HCT116 (cell line): ENCODE data around the gene CDC42SE2. TPM values are rescaled to one million over a fixed set of nuclear protein-coding genes. Genes with fewer than 3 reads are reported as not detected.

Source experiments
- ATAC-seq: fragments of 200-7000 bp; cut with Tn5 transposase; 2 replicates; pipeline ENCODE4 v1.9.1; 2020; ENCODE audit warnings: mild to moderate bottlenecking, moderate library complexity
- BruUV-seq: library from RNA; stranded (reverse); fragments of 400-500 nt; replicated peaks from 2 replicates; lab custom pipeline; 2021; lab: Mats Ljungman, UMichigan
- CTCF ChIA-PET: fragments of 300-600 bp; sonication (Branson Sonifier 250); formaldehyde crosslinking; loops from one replicate; lab custom pipeline; 2021; ENCODE audit warnings: antibody characterized with exemption; lab: Charles Lee
- POLR2A ChIA-PET: fragments of 300-600, 350-600 bp; sonication (Branson Sonifier 250); formaldehyde crosslinking; loops from one replicate; lab custom pipeline; 2021; ENCODE audit warnings: antibody characterized with exemption; lab: Charles Lee
- RAD21 ChIA-PET, 2 experiments: fragments of 300-600 bp; sonication (Branson Sonifier 250); formaldehyde crosslinking; loops; one replicate each; lab custom pipeline; 2023; ENCODE audit warnings: low total read pairs in 2 of 2; ENCODE audit not compliant: uncharacterized antibody in 2 of 2, unreplicated experiment in 2 of 2, low non-redundant PET in 1 of 2; lab: Charles Lee
- DNase-seq: peaks from one replicate; pipeline ENCODE4 v3.0.0-alpha.2; 2010; ENCODE audit warnings: low read depth, low spot score
- H2AFZ ChIP-seq: fragments of 200-600 bp; shearing (Covaris generic), sonication (generic); 2 replicates; pipeline ENCODE4 v1.6.1; 2017; ENCODE audit warnings: low read depth, mixed run types, mixed read lengths, antibody characterized with exemption, low read length; ENCODE audit not compliant: poor library complexity, severe bottlenecking
- H3K27ac ChIP-seq: 2 replicates; pipeline ENCODE4 v1.5.1; 2012; ENCODE audit warnings: low read depth, low read length
- H3K27me3 ChIP-seq: fragments of 200-600 bp; sonication (generic); 2 replicates; pipeline ENCODE4 v1.6.1; 2016; ENCODE audit warnings: mixed run types, low read length, mixed read lengths; ENCODE audit not compliant: insufficient read depth
- H3K36me3 ChIP-seq, 2 experiments: fragments of 200-500 bp in 1 of 2; fragments of 200-600 bp in 1 of 2; sonication (Bioruptor generic) in 1 of 2; sonication (generic) in 1 of 2; 2 replicates each; pipeline versions ENCODE4 v1.5.1 to v1.6.1; 2014 to 2016; ENCODE audit warnings: low read length in 2 of 2, inconsistent platforms in 1 of 2, mixed read lengths in 1 of 2, mixed run types in 1 of 2; ENCODE audit not compliant: insufficient read depth in 2 of 2, control insufficient read depth in 1 of 2
- H3K4me1 ChIP-seq, 2 experiments: fragments of 200-600 bp in 1 of 2; sonication (generic) in 1 of 2; 2 replicates each; pipeline versions ENCODE4 v1.5.1 to v1.6.1; 2012 to 2017; ENCODE audit warnings: low read length in 2 of 2, inconsistent platforms in 1 of 2, mild to moderate bottlenecking in 1 of 2, mixed read lengths in 1 of 2, mixed run types in 1 of 2, moderate library complexity in 1 of 2; ENCODE audit not compliant: insufficient read depth in 2 of 2, control insufficient read depth in 1 of 2
- H3K4me2 ChIP-seq: fragments of 200-600 bp; sonication (generic); 2 replicates; pipeline ENCODE4 v1.6.1; 2017; ENCODE audit warnings: mixed run types, low read length, mixed read lengths
- H3K4me3 ChIP-seq, 2 experiments: fragments of 200-600 bp in 1 of 2; sonication (generic) in 1 of 2; replicated peaks in 1 of 2; 2 replicates each; pipeline ENCODE4 v1.5.1; 2011 to 2016; ENCODE audit warnings: low read length in 2 of 2, control low read depth in 1 of 2, low read depth in 1 of 2, mild to moderate bottlenecking in 1 of 2, mixed read lengths in 1 of 2, mixed run types in 1 of 2
- H3K79me2 ChIP-seq: fragments of 200-600 bp; sonication (generic); 2 replicates; pipeline ENCODE4 v1.6.1; 2017; ENCODE audit warnings: mild to moderate bottlenecking, mixed run types, low read length, moderate library complexity, mixed read lengths; ENCODE audit not compliant: insufficient read depth
- H3K9ac ChIP-seq: fragments of 200-600 bp; sonication (generic); 2 replicates; pipeline ENCODE4 v1.6.1; 2016; ENCODE audit warnings: low read length, mixed read lengths
- H3K9me2 ChIP-seq: fragments of 200-600 bp; sonication (generic), shearing (Covaris generic); 2 replicates; pipeline ENCODE4 v1.6.1; 2017; ENCODE audit warnings: mixed run types, mild to moderate bottlenecking, moderate library complexity; ENCODE audit not compliant: insufficient read depth
- H3K9me3 ChIP-seq, 2 experiments: fragments of 200-500 bp in 1 of 2; fragments of 200-600 bp in 1 of 2; sonication (Bioruptor generic) in 1 of 2; sonication (generic) in 1 of 2; 2 replicates each; pipeline ENCODE4 v1.6.1; 2014 to 2017; ENCODE audit warnings: low read length in 2 of 2, mixed read lengths in 2 of 2, inconsistent platforms in 1 of 2, low read depth in 1 of 2, mild to moderate bottlenecking in 1 of 2, mixed run types in 1 of 2, moderate library complexity in 1 of 2; ENCODE audit not compliant: control insufficient read depth in 1 of 2, insufficient read depth in 1 of 2
- H4K20me1 ChIP-seq: fragments of 200-600 bp; sonication (generic), shearing (Covaris generic); 2 replicates; pipeline ENCODE4 v1.6.1; 2017; ENCODE audit warnings: mixed run types, mild to moderate bottlenecking, moderate library complexity; ENCODE audit not compliant: insufficient read depth
- ATF3 ChIP-seq: IDR thresholded peaks from 2 replicates; pipeline ENCODE4 v1.6.1; 2012
- CBX3 ChIP-seq: IDR thresholded peaks from 2 replicates; pipeline ENCODE4 v1.6.1; 2012; ENCODE audit warnings: low read depth
- CEBPB ChIP-seq: IDR thresholded peaks from 2 replicates; pipeline ENCODE4 v1.6.1; 2012; ENCODE audit warnings: low read depth
- EGR1 ChIP-seq: IDR thresholded peaks from 2 replicates; pipeline ENCODE4 v1.6.1; 2012; ENCODE audit warnings: low read depth
- ELF1 ChIP-seq: IDR thresholded peaks from 2 replicates; pipeline ENCODE4 v1.6.1; 2012; ENCODE audit warnings: low read depth, borderline replicate concordance
- EZH2 ChIP-seq: fragments of 200-600 bp; sonication (generic); IDR thresholded peaks from 2 replicates; pipeline ENCODE4 v1.6.1; 2017; ENCODE audit warnings: antibody characterized with exemption, mixed run types
- FOSL1 ChIP-seq: IDR thresholded peaks from 2 replicates; pipeline ENCODE4 v1.6.1; 2012; ENCODE audit warnings: low read depth
- JUND ChIP-seq: IDR thresholded peaks from 2 replicates; pipeline ENCODE4 v1.6.1; 2012
- POLR2A ChIP-seq: IDR thresholded peaks from 2 replicates; pipeline ENCODE4 v1.7.0; 2011; ENCODE audit warnings: borderline replicate concordance; ENCODE audit not compliant: insufficient read depth, insufficient read length; ENCODE audit errors: extremely low read depth
- POLR2AphosphoS5 ChIP-seq: IDR thresholded peaks from 2 replicates; pipeline ENCODE4 v1.6.1; 2011; ENCODE audit warnings: mild to moderate bottlenecking, low read depth, low read length, moderate library complexity
- SIN3A ChIP-seq: IDR thresholded peaks from 2 replicates; pipeline ENCODE4 v1.6.1; 2012; ENCODE audit warnings: low read depth
- SP1 ChIP-seq: IDR thresholded peaks from 2 replicates; pipeline ENCODE4 v1.6.1; 2012; ENCODE audit warnings: low read depth
- SRF ChIP-seq: IDR thresholded peaks from 2 replicates; pipeline ENCODE4 v1.6.1; 2012; ENCODE audit warnings: low read depth
- YY1 ChIP-seq: IDR thresholded peaks from 2 replicates; pipeline ENCODE4 v1.6.1; 2011; ENCODE audit warnings: low read length, low read depth, moderate library complexity, mild to moderate bottlenecking; ENCODE audit not compliant: insufficient replicate concordance; ENCODE audit errors: extremely low read depth
- intact Hi-C: fragments of 100-400 bp; cut with micrococcal nuclease; formaldehyde crosslinking; loops from 2 replicates; pipeline ENCODE4 v1.10.0; 2022
- total RNA-seq: library from RNA; stranded (reverse); gene quantifications from one replicate; pipeline ENCODE4 v1.2.1, GENCODE V29; 2021; ENCODE audit not compliant: unreplicated experiment
- TF ChIP-seq, protein P1 (sequence below): IDR thresholded peaks from 2 replicates; pipeline ENCODE4 v1.6.1; 2011; ENCODE audit warnings: mild to moderate bottlenecking, low read length, moderate library complexity; ENCODE audit not compliant: insufficient replicate concordance; ENCODE audit errors: extremely low read depth
- TF ChIP-seq, protein P2 (sequence below): IDR thresholded peaks from 2 replicates; pipeline ENCODE4 v1.6.1; 2012
- TF ChIP-seq, protein P3 (sequence below): IDR thresholded peaks from 2 replicates; pipeline ENCODE4 v1.6.1; 2012; ENCODE audit warnings: low read depth

The CDC42SE2 gene
- total RNA-seq, 1 experiment from 2014 or later: 27.0 TPM

DNA sequence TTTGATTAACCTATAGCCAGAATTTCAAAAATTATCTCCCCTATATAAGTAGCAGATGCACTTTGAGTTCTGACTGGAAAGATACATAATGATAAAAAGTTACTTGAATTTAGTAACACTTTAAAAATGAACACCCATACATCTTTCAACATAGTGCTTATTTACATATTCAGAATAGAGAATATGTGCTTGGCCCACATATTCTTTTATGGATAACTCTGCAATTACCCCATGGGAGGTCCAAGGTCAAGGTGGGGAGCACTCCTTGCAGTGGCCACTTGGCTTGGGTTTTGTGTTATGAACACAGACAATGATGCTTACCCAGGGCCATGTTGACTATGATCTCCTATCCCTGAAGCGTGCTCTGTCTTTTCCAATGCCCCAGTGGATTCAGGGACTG is 169.3 kb downstream of the CDC42SE2 start:
- ChIA-PET RAD21 (no interaction called here), CTCF (no interaction called here)
- TF ChIP-seq ELF1 (no peak), YY1 (no peak), JUND (no peak), POLR2AphosphoS5 (no peak), EGR1 (no peak), EZH2 (no peak), SRF (no peak), ATF3 (no peak), POLR2A (no peak), FOSL1 (no peak), CBX3 (no peak), CEBPB (no peak), SIN3A (no peak), SP1 (no peak)
- TF ChIP-seq, protein P1, sequence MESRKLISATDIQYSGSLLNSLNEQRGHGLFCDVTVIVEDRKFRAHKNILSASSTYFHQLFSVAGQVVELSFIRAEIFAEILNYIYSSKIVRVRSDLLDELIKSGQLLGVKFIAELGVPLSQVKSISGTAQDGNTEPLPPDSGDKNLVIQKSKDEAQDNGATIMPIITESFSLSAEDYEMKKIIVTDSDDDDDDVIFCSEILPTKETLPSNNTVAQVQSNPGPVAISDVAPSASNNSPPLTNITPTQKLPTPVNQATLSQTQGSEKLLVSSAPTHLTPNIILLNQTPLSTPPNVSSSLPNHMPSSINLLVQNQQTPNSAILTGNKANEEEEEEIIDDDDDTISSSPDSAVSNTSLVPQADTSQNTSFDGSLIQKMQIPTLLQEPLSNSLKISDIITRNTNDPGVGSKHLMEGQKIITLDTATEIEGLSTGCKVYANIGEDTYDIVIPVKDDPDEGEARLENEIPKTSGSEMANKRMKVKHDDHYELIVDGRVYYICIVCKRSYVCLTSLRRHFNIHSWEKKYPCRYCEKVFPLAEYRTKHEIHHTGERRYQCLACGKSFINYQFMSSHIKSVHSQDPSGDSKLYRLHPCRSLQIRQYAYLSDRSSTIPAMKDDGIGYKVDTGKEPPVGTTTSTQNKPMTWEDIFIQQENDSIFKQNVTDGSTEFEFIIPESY: no peak
- TF ChIP-seq, protein P2, sequence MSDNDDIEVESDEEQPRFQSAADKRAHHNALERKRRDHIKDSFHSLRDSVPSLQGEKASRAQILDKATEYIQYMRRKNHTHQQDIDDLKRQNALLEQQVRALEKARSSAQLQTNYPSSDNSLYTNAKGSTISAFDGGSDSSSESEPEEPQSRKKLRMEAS: no peak
- TF ChIP-seq, protein P3, sequence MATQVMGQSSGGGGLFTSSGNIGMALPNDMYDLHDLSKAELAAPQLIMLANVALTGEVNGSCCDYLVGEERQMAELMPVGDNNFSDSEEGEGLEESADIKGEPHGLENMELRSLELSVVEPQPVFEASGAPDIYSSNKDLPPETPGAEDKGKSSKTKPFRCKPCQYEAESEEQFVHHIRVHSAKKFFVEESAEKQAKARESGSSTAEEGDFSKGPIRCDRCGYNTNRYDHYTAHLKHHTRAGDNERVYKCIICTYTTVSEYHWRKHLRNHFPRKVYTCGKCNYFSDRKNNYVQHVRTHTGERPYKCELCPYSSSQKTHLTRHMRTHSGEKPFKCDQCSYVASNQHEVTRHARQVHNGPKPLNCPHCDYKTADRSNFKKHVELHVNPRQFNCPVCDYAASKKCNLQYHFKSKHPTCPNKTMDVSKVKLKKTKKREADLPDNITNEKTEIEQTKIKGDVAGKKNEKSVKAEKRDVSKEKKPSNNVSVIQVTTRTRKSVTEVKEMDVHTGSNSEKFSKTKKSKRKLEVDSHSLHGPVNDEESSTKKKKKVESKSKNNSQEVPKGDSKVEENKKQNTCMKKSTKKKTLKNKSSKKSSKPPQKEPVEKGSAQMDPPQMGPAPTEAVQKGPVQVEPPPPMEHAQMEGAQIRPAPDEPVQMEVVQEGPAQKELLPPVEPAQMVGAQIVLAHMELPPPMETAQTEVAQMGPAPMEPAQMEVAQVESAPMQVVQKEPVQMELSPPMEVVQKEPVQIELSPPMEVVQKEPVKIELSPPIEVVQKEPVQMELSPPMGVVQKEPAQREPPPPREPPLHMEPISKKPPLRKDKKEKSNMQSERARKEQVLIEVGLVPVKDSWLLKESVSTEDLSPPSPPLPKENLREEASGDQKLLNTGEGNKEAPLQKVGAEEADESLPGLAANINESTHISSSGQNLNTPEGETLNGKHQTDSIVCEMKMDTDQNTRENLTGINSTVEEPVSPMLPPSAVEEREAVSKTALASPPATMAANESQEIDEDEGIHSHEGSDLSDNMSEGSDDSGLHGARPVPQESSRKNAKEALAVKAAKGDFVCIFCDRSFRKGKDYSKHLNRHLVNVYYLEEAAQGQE: no peak

More for the DNA sequence above, 169.3 kb downstream of the CDC42SE2 start:
- intact Hi-C loops: no loop called here
- no peak overlapping the region for H3K4me3 ChIP-seq
- H3K36me3 ChIP-seq: peaks cover 21 to 25% of the 10 kb centered on the region in 2 experiments; a peak in 3 of 4 replicates
- H3K79me2 ChIP-seq: no peaks in the 10 kb centered on the region
- H2AFZ ChIP-seq: no peak overlapping the region
- DNase-seq: no peak
- no peaks in the 10 kb centered on the region for H3K27me3 ChIP-seq
- H3K9ac ChIP-seq: no peak overlapping the region
- H3K9me2 ChIP-seq: no peaks in the 10 kb centered on the region
- H4K20me1 ChIP-seq: no peaks in the 10 kb centered on the region
- no peaks in the 10 kb centered on the region for H3K9me3 ChIP-seq
- no peak overlapping the region for H3K4me2 ChIP-seq
- ATAC-seq: no peak
- POLR2A ChIA-PET: no interaction called here
- H3K4me1 ChIP-seq: no peaks in the 10 kb centered on the region
- BruUV-seq: no TSS peak
- H3K27ac ChIP-seq: no peak overlapping the region
